Naive thymus-derived CD8-positive, alpha-beta T cell (primary cell): ENCODE results near the gene APLNR. TPM values are rescaled to one million over a fixed set of nuclear protein-coding genes. Genes with fewer than 3 reads are reported as not detected.

Experiments used
- ATAC-seq, 2 donors: fragments of 150-1000 bp; cut with Tn5 transposase in 1 of 2; sonication (Bioruptor Pico), chemical (Tn5 transposase) in 1 of 2; 1 replicate in 1 of 2; 2 replicates in 1 of 2; pipeline ENCODE4 v1.10.0; 2021; ENCODE audit warnings: mild to moderate bottlenecking in 2 of 2, moderate library complexity in 2 of 2
- POLR2A ChIA-PET: fragments of 350-600 bp; sonication (Branson Sonifier 250); formaldehyde crosslinking; loops from one replicate; lab custom pipeline; 2021; ENCODE audit warnings: antibody characterized with exemption; lab: Charles Lee
- DNase-seq, 10 donors: peaks; one replicate each; pipeline versions ENCODE4 v3.0.0 to v3.0.0-alpha.2; 2020 to 2022
- H3K27ac Mint-ChIP-seq, 10 donors: one replicate each; pipeline ENCODE4 v1.8.0; 2020 to 2022; ENCODE audit warnings: mild to moderate bottlenecking in 10 of 10, mixed read lengths in 10 of 10, moderate library complexity in 4 of 10, inconsistent platforms in 1 of 10
- H3K27me3 Mint-ChIP-seq, 5 donors: one replicate each; pipeline ENCODE4 v1.8.0; 2021 to 2022; ENCODE audit warnings: mixed read lengths in 5 of 5
- H3K36me3 Mint-ChIP-seq, 3 donors: one replicate each; pipeline ENCODE4 v1.8.0; 2020 to 2022; ENCODE audit warnings: mixed read lengths in 3 of 3, mild to moderate bottlenecking in 2 of 3, inconsistent platforms in 1 of 3
- H3K4me1 Mint-ChIP-seq, 4 donors: one replicate each; pipeline ENCODE4 v1.8.0; 2021 to 2022; ENCODE audit warnings: mixed read lengths in 4 of 4
- H3K4me3 Mint-ChIP-seq, 10 donors: one replicate each; pipeline ENCODE4 v1.8.0; 2020 to 2022; ENCODE audit warnings: mild to moderate bottlenecking in 10 of 10, mixed read lengths in 10 of 10, moderate library complexity in 6 of 10, inconsistent platforms in 1 of 10
- H3K9me3 Mint-ChIP-seq, 9 donors: one replicate each; pipeline ENCODE4 v1.8.0; 2020 to 2022; ENCODE audit warnings: mixed read lengths in 9 of 9, mild to moderate bottlenecking in 3 of 9, inconsistent platforms in 1 of 9, moderate library complexity in 1 of 9
- polyA plus RNA-seq, 3 donors: library from polyadenylated mRNA; unstranded; fragments of 300-500 nt; fragmentation: Illumina TruSeq; gene quantifications; one replicate each; pipeline ENCODE4 v1.2.3, GENCODE V29; 2021
- total RNA-seq, 8 experiments: library from RNA in 2 of 8; stranded (reverse) in 2 of 8; gene quantifications; one replicate each; pipeline ENCODE4 v1.2.3 and lab custom pipeline; 2021 to 2026

Gene APLNR
- total and polyA plus RNA-seq, 5 experiments from 2014 or later = not detected

- DNase-seq = no peak
- Mint-ChIP-seq H3K9me3 (no peaks in the 10 kb centered on the region), H3K27ac (no peak overlapping the region), H3K4me3 (no peak overlapping the region), H3K36me3 (no peaks in the 10 kb centered on the region), H3K27me3 (peaks cover 37 to 58% (median 52%) of the 10 kb centered on the region in 5 donors), H3K4me1 (peaks cover 2 to 9% (median 6%) of the 10 kb centered on the region in 4 donors)
- POLR2A ChIA-PET = no interaction called here
- no peak for ATAC-seq
These were observed 6.7 kb downstream of the APLNR start for GRCh38 chr11:57230316-57230715.

- DNase-seq (no peak), ATAC-seq (no peak)
- POLR2A ChIA-PET = no interaction called here
- peaks cover 28 to 45% (median 35%) of the 10 kb centered on the region in 5 donors for H3K27me3 Mint-ChIP-seq
- H3K4me3 Mint-ChIP-seq = no peak overlapping the region
- H3K4me1 Mint-ChIP-seq = peaks cover 2 to 9% (median 6%) of the 10 kb centered on the region in 4 donors
- no peak overlapping the region for H3K27ac Mint-ChIP-seq
- H3K9me3 Mint-ChIP-seq = no peaks in the 10 kb centered on the region
- no peaks in the 10 kb centered on the region for H3K36me3 Mint-ChIP-seq
These were observed 8.4 kb downstream of the APLNR start for GRCh38 chr11:57228600-57228999.

- Mint-ChIP-seq H3K4me1 (no peaks in the 10 kb centered on the region), H3K27ac (no peak overlapping the region), H3K4me3 (no peak overlapping the region), H3K36me3 (no peaks in the 10 kb centered on the region), H3K27me3 (peaks cover 6 to 13% (median 12%) of the 10 kb centered on the region in 5 donors), H3K9me3 (no peaks in the 10 kb centered on the region)
- POLR2A ChIA-PET = no interaction called here
- no peak for DNase-seq
- no peak for ATAC-seq
These were observed 12.5 kb downstream of the APLNR start for GRCh38 chr11:57224537-57224936.

- no peaks in the 10 kb centered on the region for H3K4me1 Mint-ChIP-seq
- H3K4me3 Mint-ChIP-seq = no peak overlapping the region
- no peaks in the 10 kb centered on the region for H3K36me3 Mint-ChIP-seq
- H3K27ac Mint-ChIP-seq = no peak overlapping the region
- POLR2A ChIA-PET = interaction anchor here (0.5 kb wide), 1 partner anchor 81 kb away, joined by 6 read pairs; no protein-coding TSS in a partner anchor
- DNase-seq (no peak), ATAC-seq (no peak)
- peaks cover 7 to 16% (median 14%) of the 10 kb centered on the region in 5 donors for H3K27me3 Mint-ChIP-seq
- no peaks in the 10 kb centered on the region for H3K9me3 Mint-ChIP-seq
These were observed 12.9 kb downstream of the APLNR start for GRCh38 chr11:57224128-57224527.

GRCh38 chr11:57223601-57224000 is 13.4 kb downstream of the APLNR start:
- Mint-ChIP-seq H3K9me3 (no peaks in the 10 kb centered on the region), H3K36me3 (no peaks in the 10 kb centered on the region), H3K27me3 (peaks cover 9 to 17% (median 12%) of the 10 kb centered on the region in 5 donors), H3K4me1 (no peaks in the 10 kb centered on the region), H3K27ac (no peak overlapping the region), H3K4me3 (no peak overlapping the region)
- ATAC-seq = no peak
- POLR2A ChIA-PET = interaction anchor here (0.5 kb wide), 1 partner anchor 81 kb away, joined by 6 read pairs; no protein-coding TSS in a partner anchor
- no peak for DNase-seq

- Mint-ChIP-seq H3K36me3 (no peaks in the 10 kb centered on the region), H3K27me3 (peaks cover 7 to 18% (median 13%) of the 10 kb centered on the region in 5 donors), H3K4me3 (no peak overlapping the region), H3K27ac (no peak overlapping the region), H3K4me1 (no peaks in the 10 kb centered on the region), H3K9me3 (no peaks in the 10 kb centered on the region)
- DNase-seq (no peak), ATAC-seq (no peak)
- POLR2A ChIA-PET = no interaction called here
These were observed 14.8 kb downstream of the APLNR start for GRCh38 chr11:57222239-57222638.

GRCh38 chr11:57219021-57219627 is 17.9 kb downstream of the APLNR start:
- no peak for ATAC-seq
- no peaks in the 10 kb centered on the region for H3K36me3 Mint-ChIP-seq
- H3K9me3 Mint-ChIP-seq = no peaks in the 10 kb centered on the region
- POLR2A ChIA-PET = no interaction called here
- DNase-seq = no peak
- no peaks in the 10 kb centered on the region for H3K4me1 Mint-ChIP-seq
- no peak overlapping the region for H3K27ac Mint-ChIP-seq
- H3K27me3 Mint-ChIP-seq = peaks cover 5 to 21% (median 16%) of the 10 kb centered on the region in 5 donors
- H3K4me3 Mint-ChIP-seq = no peak overlapping the region

GRCh38 chr11:57217053-57217452 is 20.0 kb downstream of the APLNR start:
- Mint-ChIP-seq H3K27me3 (peaks cover 7 to 24% (median 16%) of the 10 kb centered on the region in 5 donors), H3K4me1 (no peaks in the 10 kb centered on the region), H3K9me3 (no peaks in the 10 kb centered on the region), H3K36me3 (no peaks in the 10 kb centered on the region), H3K27ac (no peak overlapping the region), H3K4me3 (no peak overlapping the region)
- POLR2A ChIA-PET = no interaction called here
- no peak for DNase-seq
- ATAC-seq = no peak

- no peak for ATAC-seq
- H3K27ac Mint-ChIP-seq = no peak overlapping the region
These were observed 20.6 kb downstream of the APLNR start for GRCh38 chr11:57216463-57216862.

GRCh38 chr11:57214494-57214893 is 22.6 kb downstream of the APLNR start:
- Mint-ChIP-seq H3K27ac (no peak overlapping the region), H3K4me1 (no peaks in the 10 kb centered on the region), H3K4me3 (no peak overlapping the region), H3K9me3 (no peaks in the 10 kb centered on the region), H3K27me3 (peaks cover 6 to 19% (median 14%) of the 10 kb centered on the region in 5 donors), H3K36me3 (no peaks in the 10 kb centered on the region)
- POLR2A ChIA-PET = no interaction called here
- DNase-seq (no peak), ATAC-seq (no peak)

More at GRCh38 chr11:57216463-57216862, 20.6 kb downstream of the APLNR start:
- Mint-ChIP-seq H3K9me3 (no peaks in the 10 kb centered on the region), H3K27me3 (peaks cover 7 to 25% (median 16%) of the 10 kb centered on the region in 5 donors), H3K4me1 (no peaks in the 10 kb centered on the region), H3K36me3 (no peaks in the 10 kb centered on the region), H3K4me3 (no peak overlapping the region)
- POLR2A ChIA-PET = no interaction called here
- no peak for DNase-seq

GRCh38 chr11:57214098-57214417 is 23.0 kb downstream of the APLNR start:
- no peaks in the 10 kb centered on the region for H3K36me3 Mint-ChIP-seq
- no peaks in the 10 kb centered on the region for H3K9me3 Mint-ChIP-seq
- peaks cover 6 to 16% (median 11%) of the 10 kb centered on the region in 5 donors for H3K27me3 Mint-ChIP-seq
- POLR2A ChIA-PET = no interaction called here
- H3K4me1 Mint-ChIP-seq = no peaks in the 10 kb centered on the region
- no peak overlapping the region for H3K4me3 Mint-ChIP-seq
- ATAC-seq (no peak), DNase-seq (no peak)
- H3K27ac Mint-ChIP-seq = no peak overlapping the region

GRCh38 chr11:57213342-57214097 is 23.5 kb downstream of the APLNR start:
- POLR2A ChIA-PET = no interaction called here
- ATAC-seq (no peak), DNase-seq (peak in 1 of 10 donors; percentile 2)
- peaks cover 5 to 13% (median 10%) of the 10 kb centered on the region in 5 donors for H3K27me3 Mint-ChIP-seq
- no peaks in the 10 kb centered on the region for H3K9me3 Mint-ChIP-seq
- H3K36me3 Mint-ChIP-seq = no peaks in the 10 kb centered on the region
- no peaks in the 10 kb centered on the region for H3K4me1 Mint-ChIP-seq
- no peak overlapping the region for H3K27ac Mint-ChIP-seq
- no peak overlapping the region for H3K4me3 Mint-ChIP-seq

GRCh38 chr11:57210781-57211180 is 26.3 kb downstream of the APLNR start:
- Mint-ChIP-seq H3K4me3 (no peak overlapping the region), H3K36me3 (no peaks in the 10 kb centered on the region), H3K4me1 (no peaks in the 10 kb centered on the region), H3K27ac (no peak overlapping the region), H3K9me3 (no peaks in the 10 kb centered on the region), H3K27me3 (peaks cover 9 to 26% (median 12%) of the 10 kb centered on the region in 5 donors)
- ATAC-seq = no peak
- POLR2A ChIA-PET = no interaction called here
- no peak for DNase-seq
